Measurements from ENCODE around the gene MAML3.

MAML3 gene

DNA sequence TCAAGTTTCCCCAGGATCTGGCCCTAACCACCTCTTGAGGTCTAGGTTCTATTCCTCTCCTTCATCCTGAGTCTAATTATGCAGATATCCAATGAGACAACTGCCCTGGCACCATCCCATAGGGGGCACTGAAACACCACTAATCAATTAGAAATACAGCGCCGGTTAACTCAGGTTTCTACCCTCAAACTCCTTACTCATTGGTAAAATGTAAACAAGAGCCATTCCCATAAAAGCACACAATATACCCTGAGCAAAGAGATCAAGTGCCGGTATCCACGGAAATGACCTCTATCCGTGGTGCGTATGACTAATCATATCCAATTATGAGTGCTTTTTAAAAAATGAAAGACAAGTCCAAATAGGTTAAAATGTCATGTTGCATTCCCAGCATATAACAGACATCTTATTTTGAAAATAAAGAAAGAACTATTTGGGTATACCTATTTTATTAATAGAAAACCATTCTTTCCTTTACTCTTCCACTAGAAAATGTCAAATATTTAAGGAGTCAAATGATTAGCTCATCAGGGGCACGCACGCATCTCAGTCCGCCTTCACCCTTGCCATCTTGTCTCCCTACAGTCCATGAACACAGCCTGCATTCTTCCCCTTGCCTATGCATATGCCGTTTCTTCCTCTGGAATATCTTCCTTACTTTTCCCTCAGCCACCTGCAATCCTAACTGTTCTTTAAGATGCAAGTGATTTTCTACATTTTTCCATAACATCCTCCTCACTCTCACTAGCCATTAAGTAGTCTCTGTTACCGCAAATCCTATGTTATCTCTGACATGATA is 141.1 kb downstream of the MAML3 start:
- peak in 32 of 58 donors; percentile 1 to 65 (median 22) for DNase-seq

DNA sequence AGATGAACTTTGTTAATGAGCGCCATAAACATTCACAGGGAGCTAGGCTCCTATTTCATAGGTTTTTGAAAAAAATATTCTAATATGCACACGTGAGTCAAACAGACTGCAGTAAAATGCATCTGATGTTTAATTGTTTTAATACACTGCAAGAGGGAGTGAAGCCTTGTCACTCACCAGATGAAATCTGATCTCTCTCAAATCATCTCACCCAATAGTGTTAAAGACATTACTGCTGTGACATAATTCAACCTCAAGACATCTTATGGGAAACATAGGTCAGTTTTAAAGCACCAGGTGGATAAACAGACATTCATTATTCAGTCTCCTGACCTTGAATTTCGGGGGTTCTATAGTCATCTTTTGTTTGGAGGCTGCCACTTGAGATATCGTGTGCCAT is 148.3 kb downstream of the MAML3 start:
- DNase-seq = no peak

DNA sequence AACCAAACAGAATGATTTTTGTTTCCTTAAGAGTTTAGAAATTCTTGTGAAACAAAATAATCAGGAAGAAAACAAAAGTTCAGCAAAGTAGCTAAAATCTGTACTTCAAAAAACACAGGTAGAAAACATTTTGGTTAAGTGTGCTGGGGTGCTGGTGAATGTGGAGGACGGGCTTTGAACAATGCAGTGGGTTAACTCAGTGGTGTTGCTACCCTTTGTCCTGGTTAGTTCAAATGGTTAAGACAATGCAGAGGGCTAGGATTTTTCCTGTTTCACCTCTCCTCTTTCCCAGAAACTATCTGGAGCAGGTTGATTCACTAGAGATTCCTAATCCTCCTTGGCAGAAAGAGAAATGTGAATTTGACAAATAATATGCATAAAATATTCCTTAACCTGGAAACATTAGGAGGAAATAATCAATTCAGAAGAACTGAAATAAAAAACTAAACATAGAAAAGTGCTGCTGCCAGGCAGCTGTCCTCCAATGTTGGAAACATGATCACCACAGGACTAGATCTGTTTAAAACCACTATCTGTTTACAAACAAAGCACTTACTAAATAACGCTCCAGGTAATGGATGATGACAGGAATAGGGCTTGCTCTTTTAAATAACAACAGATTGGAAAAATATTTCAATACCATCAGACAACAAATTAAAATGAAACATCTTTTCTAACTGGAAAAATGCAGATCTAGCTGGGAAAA is 148.9 kb downstream of the MAML3 start:
- no peak for DNase-seq

DNA sequence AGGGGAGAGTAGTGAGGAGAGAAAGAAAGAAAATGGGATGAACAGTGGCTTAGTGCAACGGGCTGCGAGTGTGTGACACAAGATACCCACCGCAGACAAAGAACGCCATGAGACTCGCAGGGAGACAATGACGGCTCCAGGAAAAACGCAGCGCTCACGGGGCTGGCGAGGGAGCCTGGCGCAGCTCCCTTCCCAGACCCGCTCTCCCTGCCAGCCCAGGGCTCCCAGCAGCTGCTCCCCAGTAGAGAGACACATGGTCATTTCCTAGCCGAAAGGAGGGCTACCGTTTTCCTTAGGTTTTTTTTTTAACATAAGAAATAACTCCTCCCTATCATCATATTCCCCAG is 149.5 kb downstream of the MAML3 start:
- peak in 36 of 58 donors; percentile 6 to 52 (median 26) for DNase-seq

DNA sequence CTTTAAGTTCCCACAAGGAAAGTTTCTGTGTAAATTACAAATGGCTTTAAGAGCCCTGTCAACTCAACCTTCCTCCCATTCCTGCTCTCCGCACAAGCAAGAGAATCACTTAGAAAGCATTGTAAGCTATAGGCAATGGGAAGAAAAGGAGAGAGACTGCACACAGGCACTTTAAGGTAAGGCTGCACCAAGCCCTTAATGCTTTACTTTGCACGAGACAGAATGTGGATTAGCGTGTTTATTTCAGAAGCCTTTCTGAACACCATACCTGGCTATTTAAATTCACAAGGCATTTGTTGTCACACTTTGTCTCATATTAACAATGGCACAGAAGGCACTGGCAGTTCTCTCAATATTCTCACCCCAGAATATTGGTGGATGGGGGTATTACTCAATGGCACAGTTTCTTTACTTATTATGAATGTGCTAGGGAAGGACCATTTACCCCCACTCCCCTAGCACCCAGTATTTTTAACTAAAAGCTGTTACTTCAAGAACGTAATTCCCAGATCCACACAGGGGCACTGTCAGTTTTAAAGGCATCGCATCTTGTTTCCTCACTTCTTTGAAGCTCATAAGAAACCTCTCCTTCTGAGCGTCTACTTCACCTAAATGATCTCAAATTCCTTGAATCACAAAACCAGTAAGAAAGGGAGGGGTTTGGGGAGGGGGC is 150.0 kb downstream of the MAML3 start:
- peak in 1 of 58 donors; percentile 46 for DNase-seq

DNA sequence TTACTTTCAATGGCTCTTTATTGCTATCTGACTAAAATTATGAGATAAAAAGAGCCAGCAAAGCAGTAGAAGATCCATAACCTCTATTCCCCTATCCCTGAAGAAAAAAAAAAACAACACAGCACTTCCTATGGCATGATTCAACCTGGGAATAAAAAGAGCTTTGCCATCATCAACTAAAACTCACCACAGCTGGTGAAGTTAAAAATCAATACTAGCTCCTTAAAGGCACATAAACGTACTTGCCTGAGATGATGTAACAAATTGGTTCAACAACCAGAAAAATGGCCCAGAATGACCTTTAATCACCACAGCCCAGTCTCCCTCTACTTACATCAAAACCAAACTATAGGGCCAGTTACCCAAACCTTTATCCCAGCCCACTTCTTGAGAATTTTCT is 153.8 kb downstream of the MAML3 start:
- DNase-seq = no peak

DNA sequence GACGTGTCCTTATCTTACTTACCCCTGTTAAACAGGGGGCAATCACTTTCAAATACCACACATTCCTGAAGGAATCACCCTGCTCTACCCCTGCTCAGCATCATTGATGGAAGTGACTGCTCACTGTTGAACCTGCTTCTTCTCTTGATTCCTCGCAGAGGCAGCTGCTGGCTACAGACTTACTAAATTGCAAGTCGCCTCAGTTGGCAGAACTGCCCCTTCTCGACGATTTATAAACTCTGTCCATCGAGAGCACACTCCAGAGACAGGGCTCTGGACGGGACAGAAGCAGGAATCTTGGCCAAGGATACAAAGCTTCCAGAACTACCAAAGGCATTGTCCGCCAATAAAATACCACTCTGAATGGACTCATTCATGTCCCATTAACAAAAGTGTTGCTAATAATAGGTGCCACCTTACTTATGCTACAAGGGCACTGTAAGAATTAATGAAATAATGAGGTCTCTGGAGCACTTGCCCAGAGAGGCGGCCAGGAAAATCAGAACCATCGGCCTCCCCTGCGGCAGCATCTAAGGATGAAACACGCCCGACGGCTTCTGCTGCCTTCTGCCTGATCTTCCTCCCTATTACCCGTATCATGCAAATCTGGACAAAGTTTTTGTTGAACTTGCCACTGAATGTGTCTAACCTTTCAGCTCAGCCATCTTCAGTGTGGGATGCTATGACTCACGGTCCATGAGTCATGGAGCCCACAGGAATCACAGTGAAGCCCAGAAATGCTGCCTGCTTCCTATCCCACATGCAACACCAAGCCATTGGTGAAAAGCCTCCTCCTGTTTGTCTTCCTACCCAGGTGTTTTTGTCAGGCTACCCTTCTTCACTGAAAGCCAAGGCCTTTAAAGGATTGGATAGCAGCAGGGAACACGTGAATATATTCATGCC is 164.9 kb downstream of the MAML3 start:
- peak in 18 of 58 donors; percentile 3 to 57 (median 21) for DNase-seq

DNA sequence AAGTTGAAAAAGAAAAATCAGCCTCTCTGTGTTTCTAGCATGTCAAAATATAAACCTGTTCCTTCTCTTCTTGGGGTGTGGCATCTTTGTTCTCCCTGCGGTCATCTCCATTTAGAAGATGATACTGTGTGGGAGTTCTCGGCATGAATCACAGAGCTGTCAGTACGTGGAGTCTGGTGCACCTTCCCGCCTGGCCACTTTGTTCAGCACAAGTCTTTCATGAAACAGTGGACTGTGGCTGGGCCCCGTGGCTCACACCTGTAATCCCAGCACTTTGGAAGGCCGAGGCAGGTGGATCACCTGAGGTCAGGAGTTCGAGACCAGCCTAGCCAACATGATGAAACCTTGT is 166.5 kb downstream of the MAML3 start:
- peak in 1 of 58 donors; percentile 3 for DNase-seq

DNA sequence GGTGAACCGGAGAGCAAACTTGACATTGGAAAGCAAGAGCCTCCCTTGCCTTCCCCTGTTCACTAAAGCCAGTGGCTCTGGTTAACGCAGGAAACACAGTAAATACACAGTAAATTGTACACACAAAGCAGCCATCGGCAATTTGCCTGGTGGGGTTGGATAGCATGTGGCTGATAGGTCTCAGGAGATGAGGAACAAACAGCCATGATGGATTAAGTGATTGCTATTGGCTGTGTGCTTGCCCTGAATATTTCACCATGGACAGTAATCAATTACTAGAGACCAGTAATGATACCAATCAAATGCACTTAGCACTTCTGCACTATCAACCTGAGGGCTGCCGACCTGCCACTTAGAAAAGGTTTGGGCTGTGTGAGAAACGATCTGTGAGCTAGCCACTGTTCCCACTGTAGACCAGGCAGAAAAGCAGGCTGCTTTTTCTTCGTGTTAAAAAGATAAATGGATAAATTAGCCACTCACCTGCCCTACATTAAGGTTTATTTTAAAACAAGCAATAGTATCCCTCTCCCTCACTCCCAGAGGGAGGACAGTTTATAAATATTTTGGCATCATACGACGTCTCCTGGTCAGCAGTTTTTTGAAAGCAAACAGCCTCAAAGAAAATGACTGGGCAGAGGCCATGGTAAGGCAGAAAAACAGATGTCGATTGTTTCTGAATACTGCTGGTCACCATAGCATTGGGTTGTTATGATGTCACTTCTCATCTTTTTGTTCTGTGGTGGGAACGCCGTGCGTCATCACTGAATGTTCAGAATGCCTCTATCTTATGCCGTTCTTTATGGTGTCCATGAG is 167.1 kb downstream of the MAML3 start:
- peak in 1 of 58 donors; percentile 22 for DNase-seq

DNA sequence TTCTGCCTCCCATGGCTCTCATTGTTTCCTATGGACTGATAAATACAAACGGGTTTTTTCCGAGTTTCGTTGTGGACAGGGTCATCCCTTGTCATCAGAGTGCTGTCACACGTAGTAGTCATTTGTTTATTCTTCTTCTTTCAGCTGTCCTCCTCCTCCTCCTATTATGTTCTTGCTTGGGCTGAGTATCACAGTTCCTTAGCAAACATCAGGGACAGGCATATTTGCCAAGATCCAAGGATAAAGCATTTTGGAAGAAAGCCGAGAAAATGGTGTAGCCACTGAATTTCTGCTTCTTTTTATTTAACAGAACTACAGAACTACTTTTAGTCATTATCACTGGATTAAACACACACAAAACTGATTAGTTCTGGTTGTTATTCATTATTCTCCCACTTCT is 167.9 kb downstream of the MAML3 start:
- DNase-seq = peak in 2 of 58 donors; percentile 7 to 32

DNA sequence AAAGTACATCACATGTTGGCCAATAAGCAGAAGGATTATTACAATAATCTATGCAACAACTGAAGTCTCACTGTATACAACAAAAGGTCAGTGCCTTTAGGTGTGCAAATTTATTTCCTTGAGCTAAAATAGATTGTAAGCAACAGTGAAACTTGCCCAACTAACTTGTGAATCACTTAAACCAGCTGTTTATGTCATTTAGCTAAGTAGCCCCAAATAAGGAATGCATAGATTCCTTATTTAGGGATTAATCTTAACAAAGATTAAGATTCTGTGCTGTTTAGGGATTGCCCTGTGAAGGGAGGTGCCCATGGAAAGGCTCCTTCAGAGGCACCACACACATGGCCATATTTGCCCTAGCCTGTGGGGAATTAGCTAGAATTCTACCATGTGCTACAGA is 168.6 kb downstream of the MAML3 start:
- DNase-seq = no peak

DNA sequence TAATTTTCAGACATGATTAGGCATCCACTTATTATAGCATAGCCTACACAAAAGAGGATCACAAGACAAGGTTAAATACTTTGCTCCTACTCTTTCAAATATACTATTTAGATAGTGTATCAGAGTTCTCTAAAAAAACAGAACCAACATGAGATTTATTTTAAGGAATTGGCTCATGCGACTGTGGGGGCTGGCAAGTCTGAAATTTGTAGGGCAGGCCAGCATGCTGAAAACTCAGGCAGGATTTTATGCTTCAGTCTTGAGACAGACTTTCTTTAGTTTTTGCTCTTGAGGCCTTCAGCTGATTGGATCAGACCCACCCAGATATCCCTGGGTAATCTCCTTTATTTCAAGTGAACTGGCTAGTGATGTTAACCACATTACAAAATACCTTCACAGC is 169.5 kb downstream of the MAML3 start:
- DNase-seq = peak in 4 of 58 donors; percentile 4 to 16 (median 11)

DNA sequence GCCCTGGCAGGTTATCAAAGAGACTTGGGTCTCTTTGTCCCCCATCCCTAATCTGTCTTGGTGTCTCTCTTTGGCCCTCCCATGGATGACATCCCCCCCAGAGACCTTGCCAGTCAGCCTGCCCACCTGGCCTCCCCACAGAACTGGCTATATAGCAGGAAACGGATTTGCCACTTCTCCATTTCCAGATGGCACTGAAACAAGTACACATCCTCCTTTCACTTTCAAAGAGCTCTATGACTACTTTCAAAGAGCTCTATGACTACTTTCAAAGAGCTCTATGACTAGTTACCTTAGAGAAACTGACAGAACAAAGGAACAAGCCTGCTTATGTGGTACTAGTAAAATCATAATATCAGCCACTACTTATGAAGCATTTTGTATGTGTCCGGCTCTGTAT is 175.3 kb downstream of the MAML3 start:
- no peak for DNase-seq

DNA sequence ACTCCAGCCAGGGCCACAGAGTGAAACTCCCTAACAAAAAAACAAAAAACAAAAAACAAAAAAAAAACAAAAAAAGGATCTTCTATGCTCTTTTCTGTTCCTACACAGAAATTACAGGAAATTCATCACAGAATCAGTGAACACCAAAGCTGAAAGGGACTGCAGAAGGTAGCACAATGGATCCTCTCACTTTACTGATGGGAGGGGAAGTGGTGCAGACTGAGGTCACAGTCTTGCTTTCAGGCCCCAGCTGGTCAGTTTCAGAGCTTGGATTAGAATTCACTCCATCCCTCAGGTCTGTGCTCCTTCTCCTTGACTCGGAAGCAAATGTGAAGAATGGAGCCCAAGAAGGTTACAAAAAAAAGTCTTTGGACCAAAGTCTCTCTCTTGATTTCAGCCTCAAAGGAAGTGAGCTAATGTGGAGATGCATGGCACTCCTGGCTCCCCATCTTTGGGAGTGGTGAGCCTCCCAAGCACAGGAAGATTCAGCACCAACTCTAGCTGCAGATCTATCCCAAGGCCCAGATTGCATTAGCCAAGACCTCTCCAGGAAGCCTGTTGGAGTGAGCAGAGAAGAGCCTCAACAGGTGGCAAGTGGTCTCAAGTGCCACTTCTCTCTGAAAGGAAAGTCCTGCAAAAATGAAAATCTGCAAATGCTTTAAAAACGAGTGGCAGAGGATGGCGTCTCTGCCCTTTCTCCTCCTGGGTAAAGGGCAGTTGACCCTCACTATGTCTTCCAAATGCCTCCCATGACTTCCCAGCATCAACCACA is 176.0 kb downstream of the MAML3 start:
- DNase-seq = no peak

DNA sequence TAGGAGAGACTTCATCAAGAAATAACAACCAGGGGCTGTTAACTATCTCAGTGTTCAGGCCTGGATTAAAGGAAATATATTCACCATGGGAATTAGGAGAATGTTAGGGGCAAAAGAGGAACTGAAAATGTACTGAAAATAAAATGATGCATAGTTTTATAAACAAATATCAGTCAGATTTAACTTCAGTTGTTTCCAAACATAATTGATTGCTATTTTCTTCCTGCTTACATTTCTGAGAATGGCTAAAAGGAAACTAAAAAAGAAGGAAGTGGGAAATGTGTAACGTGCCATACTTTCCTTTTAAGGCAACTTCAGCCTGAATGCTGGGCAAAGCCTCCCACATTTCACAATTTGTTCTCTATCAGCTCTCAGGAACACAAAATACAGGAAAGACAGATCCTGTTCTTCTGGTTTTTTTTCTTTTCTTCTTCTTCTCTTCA is 178.1 kb downstream of the MAML3 start:
- DNase-seq = peak in 2 of 58 donors; percentile 39 to 44

DNA sequence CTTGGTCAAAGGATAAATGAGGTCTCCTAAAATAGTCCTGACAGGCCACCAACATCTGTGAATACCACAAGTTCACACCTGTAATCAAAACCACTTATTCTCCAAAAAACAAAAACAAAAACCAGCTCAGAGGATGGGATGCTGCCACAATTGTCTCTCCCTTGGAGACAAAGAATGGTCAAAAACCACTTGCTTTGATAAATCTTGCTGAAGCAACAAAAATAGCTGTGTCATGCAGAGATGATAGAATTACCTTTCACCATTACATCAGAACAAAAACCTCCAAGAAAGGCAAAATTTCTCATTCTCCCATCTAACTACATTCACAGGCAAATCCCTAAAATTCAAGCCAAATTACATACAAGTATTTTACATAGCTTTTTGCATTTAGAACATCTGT is 180.4 kb downstream of the MAML3 start:
- no peak for DNase-seq

DNA sequence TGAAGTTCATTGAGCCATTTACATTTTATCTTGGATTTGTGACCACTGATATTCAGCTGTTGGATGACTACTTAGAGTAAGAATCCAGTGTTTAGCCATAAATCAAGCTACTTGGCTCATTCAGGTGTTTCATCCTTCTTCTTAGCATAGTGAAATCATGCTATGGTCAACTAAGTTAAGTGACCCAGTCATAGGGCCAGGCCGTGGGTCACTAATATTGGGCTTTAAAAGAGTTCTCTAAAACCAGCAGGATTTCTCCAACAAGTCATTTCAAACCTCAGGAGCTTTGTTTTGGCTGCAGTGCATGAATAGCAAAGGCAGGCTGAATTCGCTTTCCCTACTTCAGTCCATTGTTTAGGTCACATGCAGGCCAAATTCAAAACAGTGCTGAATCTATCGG is 181.0 kb downstream of the MAML3 start:
- no peak for DNase-seq

DNA sequence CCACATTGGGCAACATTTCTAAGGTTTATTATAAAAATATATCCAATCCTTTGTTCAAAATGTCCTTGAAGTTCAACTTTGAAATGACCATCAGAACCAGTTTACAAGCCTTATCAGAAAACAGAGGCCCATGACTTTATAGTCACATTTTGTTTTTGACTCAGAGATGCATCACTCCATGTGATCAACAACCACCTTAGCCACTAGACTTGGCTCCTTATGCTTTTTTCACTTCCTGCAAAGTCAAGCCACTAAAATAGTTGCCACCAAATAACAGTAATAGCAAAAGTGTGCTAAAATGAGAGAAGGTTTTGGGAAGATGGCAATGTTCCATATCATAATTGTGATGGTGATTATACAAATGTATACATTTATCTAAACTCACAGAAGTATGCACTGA is 181.7 kb downstream of the MAML3 start:
- no peak for DNase-seq

DNA sequence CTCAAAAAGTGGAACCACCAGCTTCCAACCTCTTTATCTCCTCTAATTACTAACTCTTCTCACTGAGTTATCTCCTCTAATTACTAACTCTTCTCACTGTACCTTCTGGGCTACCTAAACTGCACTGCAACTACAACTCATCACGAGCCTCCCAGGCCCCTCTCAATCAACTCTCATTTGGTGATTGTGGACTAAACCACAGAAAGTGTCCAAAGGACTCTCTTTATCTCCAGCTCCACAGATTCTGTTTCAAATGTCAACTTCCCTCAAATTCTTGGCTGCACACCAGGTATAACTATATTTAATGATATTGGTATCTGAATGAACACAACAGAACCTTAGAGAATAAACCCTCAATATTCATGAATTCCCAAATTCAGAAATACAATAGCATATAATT is 182.9 kb downstream of the MAML3 start:
- no peak for DNase-seq
